HG03442 (cell line): ENCODE data around the gene XPNPEP1.
"Not testable (repeated sequence)": the region's sequence is repeated elsewhere in the genome, so short reads cannot be mapped to it uniquely, and the experiment has no call there.

ENCODE experiments used
- ATAC-seq: cut with Tn5 transposase; IDR thresholded peaks from one replicate; pipeline ENCODE4 v1.9.1; 2021; ENCODE audit warnings: mild to moderate bottlenecking, moderate library complexity; ENCODE audit not compliant: unreplicated experiment

XPNPEP1 gene

GRCh38 chr10:109924967-109925620 lies 1.8 kb upstream of the XPNPEP1 start:
- ATAC-seq = no peak

GRCh38 chr10:109924087-109924486 lies 776 bp upstream of the XPNPEP1 start:
- no peak for ATAC-seq

DNA sequence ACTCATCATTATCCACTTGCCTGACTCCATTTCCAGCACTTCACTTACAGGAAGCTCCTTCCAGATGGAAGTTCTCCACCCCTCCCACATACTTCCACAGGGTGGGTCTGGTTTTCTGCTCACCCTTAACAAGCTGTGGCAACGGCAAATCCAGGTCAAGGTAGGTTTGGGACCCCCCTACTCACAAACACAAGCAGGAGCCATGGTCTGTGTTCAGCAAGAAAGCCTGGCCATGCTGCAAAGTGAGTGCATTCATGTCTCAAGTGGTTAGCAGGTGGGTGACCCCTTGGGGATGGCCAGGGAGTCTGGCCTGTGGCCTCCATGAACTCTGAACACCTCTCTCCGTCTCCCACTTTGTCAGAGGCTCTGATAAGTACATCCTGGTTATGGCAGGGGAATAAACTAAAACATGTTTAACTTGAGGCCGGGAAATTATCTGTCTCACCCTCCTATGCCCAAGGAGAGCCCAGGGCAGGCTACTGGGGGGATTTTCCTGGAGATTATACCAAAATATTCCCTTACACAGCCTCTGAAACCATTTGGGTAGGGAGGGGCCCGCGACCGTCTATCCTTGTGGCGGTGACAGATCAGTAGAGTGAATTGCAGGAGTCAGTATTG lies 844 bp downstream of the XPNPEP1 start:
- ATAC-seq = no peak

- ATAC-seq = no peak
These were observed 3.3 kb downstream of the XPNPEP1 start for GRCh38 chr10:109920016-109920415.

DNA sequence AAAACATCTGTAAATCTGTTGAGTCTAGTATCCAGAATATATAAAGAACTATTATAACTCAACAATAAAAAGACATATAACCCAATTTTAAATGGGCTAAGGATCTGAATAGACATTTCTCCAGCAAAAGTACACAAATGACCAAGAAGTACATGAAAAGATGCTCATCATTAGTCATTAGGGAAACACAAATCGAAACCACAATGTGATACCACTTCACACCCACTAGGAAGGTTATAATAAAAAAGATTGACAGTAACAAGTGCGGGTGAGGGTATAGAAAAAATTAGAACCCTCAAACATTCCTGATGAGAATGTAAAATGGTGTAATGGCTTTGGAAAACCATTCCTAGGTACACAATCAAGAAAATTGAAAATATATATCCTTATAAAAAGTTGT lies 4.1 kb downstream of the XPNPEP1 start:
- no peak for ATAC-seq

DNA sequence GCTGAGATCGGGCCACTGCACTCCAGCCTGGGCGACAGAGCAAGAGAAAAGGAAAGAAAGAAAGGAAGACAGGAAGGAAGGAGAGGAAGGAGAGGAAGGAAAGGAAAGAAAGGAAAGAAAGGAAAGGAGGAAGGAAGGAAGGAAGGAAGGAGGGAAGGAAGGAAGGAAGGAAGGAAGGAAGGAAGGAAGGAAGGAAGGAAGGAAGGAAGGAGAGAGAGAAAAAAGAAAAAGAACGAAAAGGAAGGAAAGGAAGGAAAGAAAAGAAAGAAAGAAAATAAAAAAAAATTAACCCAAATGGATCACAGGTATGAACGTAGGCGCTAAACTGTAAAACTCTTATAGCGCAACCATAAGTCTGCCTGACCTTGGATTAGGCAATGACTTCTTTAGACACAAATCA lies 4.6 kb downstream of the XPNPEP1 start:
- ATAC-seq = not testable (repeated sequence)

- no peak for ATAC-seq
These were observed 7.7 kb downstream of the XPNPEP1 start for GRCh38 chr10:109915566-109915965.

GRCh38 chr10:109914966-109915365 lies 8.3 kb downstream of the XPNPEP1 start:
- ATAC-seq = peak; percentile 52

- no peak for ATAC-seq
These were observed 9.9 kb downstream of the XPNPEP1 start for GRCh38 chr10:109913306-109913892.

GRCh38 chr10:109912335-109913281 lies 10.7 kb downstream of the XPNPEP1 start:
- ATAC-seq = peak; percentile 64

DNA sequence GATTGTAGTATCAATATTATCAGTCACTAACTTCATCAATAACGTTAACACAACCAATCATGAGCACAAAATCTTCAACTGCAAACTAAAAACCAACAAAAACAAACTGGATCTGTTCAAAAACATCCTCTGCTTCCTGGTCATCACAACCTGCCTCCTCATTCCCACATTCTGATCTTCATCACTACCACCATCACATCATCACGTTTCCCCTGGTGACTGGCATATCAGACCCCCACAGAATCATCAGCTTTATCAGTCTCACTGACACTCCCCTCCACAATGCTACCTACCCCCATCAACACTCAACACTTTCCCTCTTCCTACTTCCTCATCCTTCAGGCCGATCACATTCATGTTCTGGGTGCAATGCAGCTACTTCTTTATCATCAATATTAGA lies 11.4 kb downstream of the XPNPEP1 start:
- no peak for ATAC-seq

GRCh38 chr10:109906316-109906715 lies 17.0 kb downstream of the XPNPEP1 start:
- ATAC-seq = no peak

DNA sequence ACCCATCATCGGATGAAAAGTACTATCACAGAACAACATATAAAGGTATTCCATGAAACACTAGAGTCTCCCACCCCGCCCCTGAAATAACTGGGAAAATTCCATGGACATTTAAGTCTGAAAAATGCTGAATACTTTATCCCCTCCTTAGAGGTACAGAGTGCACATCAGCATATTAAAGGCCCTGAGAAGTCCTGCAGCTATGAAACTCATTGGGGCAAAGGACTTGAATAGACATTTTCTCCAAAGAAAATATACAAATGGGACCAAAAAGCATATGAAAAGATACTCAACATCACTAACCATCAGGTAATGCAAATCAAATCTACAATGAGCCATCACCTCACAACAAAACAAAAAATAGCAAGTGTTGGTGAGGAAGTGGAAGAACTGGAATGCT lies 18.9 kb downstream of the XPNPEP1 start:
- no peak for ATAC-seq

DNA sequence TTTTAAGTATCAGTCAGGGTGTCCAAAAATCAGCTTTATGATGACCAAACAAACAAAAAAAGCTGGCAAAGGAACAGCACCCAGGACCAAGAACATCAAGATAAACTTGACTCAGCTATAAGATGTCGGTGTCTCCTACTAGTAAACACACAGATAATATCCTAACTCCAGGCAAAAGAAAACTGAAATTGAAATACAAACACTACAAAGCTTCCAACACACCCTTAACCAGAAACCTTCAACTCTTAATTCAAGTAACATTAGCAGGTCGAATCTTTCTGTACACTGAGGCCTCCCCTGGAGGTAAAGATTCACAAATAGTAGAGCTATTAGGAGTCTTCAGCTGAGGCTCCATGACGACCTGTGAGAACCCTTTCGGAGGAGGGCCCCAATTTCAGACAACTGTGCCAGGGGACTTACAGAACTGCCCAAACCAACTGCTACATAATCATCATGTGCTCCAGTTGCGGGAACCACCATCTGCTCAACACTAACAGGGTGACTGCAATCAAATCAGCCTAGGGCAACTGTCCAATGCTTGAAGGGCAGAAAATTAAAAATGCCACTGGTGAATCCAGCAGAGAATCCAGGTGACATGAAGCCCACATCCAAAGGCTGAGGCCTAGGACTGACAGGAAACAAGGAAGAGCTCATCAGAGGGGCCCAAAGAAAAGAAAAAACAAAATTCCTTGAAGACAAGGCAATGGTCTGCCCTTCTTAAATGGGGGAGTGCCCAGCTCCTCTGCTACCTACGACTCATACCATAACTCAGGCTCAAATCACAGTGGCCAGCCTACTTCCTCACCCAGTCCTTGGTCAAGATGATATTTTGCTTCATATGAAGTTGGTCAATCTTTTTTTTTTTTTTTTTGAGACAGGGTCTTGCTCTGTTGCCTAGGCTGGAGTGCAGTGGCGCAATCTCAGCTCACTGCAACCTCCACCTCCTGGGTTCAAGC lies 20.0 kb downstream of the XPNPEP1 start:
- ATAC-seq = peak; percentile 57

DNA sequence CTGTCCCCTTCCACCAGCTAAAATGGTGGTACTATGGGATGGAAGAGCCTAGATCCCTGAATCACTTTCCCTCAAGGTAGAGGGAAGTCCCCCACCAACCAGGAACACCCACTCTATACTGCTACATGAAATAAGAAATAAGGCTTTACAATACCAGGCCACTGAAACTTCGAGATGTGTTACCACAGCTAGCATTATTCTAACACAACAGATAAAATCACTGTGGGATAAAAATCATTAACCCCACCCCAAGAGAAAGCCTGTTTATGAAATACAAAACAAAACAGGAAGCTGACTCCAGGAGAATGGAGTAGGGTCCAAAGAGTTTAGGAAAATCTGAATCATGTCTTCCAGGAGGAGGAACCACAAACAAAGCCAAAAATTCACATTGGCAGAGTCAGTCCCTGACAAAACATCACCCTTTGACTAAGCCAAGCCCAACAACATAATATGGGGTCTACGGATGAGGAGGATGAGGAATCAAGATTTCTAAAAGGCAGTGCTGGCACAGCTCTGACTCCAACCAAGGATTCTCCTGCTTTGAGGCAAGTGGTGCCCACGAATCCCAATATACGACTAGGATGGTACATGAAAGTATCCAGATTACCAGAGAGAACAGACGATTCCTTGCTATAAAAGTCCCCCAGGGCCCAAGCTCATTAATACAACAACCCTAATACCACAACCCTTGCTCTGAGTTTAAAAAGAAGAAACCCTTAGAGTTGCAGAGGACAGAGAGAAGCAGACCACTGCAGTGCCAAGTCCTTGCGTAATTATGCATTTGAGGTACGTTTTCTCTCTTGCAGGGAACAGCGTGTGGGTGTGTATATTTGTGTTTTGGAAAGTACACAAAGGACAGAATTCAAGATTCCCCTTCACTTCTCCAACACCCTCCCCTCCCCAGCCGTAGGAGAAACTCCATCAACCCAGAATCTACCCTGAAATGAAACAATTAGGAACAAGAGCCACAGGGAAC lies 23.7 kb downstream of the XPNPEP1 start:
- no peak for ATAC-seq

- no peak for ATAC-seq
These were observed 24.5 kb downstream of the XPNPEP1 start for GRCh38 chr10:109898666-109899355.

DNA sequence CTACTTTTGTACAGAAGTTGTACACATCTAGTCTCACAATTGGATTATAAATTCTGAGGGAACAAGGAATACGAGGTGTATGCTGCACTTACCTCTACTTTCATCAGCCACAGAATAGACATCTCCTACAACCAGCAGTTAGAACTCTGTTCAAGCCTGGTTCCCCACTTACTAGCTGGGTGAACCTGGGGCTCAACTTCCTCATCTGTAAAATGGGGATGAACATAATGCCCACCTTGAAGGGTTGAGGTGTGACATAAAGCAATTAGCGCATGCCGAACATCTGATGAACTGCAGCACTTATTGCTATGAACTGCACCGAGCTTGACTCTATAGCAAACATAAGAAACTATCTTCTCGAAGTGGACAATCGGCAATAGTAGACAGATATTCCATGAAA lies 25.3 kb downstream of the XPNPEP1 start:
- no peak for ATAC-seq

DNA sequence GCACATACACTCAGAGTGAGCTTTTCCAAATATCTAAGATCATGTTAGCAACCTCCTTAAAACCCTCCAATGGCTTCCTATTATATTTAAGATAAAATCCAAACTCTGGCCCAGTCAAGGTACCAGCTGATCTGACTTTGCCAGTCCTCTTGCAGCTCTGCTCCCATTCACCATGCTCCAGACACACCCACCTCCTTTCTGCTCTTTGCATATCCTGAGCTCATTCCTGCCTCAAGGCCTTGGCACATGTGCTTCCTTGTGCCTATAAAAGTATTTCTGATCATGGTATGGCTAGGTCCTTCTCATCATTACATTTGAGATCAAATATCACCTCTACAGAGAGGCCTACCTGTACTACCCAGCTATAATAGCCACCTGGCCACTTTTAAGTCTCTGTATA lies 27.5 kb downstream of the XPNPEP1 start:
- ATAC-seq = no peak
